GM19452 (cell line): ENCODE data around the gene TSC1.
A peak's percentile ranks its signal among the peaks of the same experiment; 100 is the strongest.
"Not testable (repeated sequence)": the region's sequence is repeated elsewhere in the genome, so short reads cannot be mapped to it uniquely, and the experiment has no call there.

Source experiments
- ATAC-seq: cut with Tn5 transposase; IDR thresholded peaks from one replicate; pipeline ENCODE4 v1.9.1; 2021; ENCODE audit not compliant: unreplicated experiment

TSC1 gene

GRCh38 chr9:132944294-132945185 lies at the start of gene TSC1:
TSC1 (minus strand) TSS chr9:132944616; CDS start chr9:132928872, 15,744 bp downstream.
- ATAC-seq, result peak; percentile 62

- ATAC-seq, result no peak
Observed at GRCh38 chr9:132993511-132993939, 49.1 kb upstream of the TSC1 start.

DNA sequence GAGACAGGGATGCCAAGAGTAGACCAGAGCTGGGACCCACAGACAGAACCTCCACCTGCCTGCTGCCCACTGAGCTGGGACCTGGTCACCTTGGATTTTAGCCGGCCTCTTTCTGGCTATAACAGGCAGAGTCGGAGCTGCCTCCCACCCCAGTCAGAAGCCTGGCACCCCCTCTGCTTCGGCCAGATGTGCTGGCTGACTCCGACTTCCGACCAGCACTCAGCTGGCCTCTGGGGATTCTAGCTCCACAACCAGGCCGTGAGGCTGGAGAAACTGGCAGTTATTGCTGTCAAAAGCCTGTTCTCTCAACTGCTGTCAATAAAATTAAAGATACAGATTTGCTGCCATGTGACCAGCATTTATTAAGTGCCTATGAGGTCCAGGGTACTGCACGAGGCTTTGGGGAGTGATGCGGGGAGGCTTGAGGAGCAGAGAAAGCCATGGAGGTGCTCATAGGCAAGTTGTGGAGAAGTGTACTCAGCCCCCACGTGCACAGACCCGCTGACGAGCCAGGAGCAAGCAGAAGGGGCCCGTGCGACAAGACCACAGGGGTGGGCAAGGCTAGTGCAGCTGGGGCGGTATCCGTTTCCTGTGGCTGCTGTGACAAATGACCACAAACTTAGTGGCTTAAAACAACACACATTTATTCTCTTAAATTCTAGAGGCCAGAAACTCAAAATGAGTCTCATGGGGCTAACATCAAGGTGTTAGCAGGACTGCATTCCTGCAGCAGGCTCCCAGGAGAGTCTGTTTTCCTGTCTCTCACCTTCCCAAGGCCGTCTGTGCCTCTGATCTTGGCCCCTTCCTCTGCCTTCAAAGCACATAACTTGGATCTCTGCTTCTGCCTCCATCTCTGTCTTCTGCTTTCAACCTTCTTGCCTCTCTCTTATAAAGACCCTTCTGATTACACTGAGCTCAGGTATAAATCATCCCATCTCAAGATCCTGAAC lies 47.2 kb upstream of the TSC1 start:
- no peak for ATAC-seq

GRCh38 chr9:132990781-132991180 lies 46.4 kb upstream of the TSC1 start:
- ATAC-seq, result no peak

GRCh38 chr9:132989998-132990557 lies 45.7 kb upstream of the TSC1 start:
- ATAC-seq, result not testable (repeated sequence)

DNA sequence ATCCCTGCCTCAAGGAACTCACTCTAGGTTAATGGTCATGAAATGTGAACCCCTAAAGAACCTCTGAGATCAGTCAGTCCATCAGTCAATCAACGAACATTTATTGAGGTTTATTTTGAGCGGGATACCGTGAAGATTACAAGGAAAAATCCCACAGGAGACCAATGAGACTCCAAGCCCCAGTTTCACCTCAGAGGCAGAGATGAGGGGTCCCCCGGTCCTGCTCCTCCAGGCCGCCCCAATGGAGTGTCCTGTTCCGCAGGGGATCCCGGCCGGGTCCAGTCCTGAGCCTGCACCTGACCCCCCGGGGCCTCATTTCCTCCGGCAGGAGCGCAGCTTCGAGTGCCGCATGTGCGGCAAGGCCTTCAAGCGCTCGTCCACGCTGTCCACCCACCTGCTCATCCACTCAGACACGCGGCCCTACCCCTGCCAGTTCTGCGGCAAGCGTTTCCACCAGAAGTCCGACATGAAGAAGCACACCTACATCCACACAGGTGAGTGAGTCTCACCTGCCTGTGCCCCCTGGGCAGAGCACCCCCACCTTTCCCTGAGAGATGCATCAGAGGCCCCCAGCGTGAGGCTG lies 45.1 kb upstream of the TSC1 start:
- ATAC-seq, result no peak

DNA sequence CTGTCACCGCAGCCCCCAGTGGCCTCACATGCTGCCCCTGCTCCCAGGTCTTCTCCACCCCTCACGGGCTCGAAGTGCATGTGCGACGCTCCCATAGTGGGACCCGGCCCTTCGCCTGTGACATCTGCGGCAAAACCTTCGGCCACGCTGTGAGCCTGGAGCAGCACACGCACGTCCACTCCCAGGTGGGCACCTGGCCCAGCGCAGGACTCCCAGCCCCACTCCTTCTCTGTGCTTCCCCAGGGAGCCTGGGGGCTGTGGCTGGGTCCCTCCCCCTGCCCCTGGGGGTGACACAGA lies 44.5 kb upstream of the TSC1 start:
- no peak for ATAC-seq

DNA sequence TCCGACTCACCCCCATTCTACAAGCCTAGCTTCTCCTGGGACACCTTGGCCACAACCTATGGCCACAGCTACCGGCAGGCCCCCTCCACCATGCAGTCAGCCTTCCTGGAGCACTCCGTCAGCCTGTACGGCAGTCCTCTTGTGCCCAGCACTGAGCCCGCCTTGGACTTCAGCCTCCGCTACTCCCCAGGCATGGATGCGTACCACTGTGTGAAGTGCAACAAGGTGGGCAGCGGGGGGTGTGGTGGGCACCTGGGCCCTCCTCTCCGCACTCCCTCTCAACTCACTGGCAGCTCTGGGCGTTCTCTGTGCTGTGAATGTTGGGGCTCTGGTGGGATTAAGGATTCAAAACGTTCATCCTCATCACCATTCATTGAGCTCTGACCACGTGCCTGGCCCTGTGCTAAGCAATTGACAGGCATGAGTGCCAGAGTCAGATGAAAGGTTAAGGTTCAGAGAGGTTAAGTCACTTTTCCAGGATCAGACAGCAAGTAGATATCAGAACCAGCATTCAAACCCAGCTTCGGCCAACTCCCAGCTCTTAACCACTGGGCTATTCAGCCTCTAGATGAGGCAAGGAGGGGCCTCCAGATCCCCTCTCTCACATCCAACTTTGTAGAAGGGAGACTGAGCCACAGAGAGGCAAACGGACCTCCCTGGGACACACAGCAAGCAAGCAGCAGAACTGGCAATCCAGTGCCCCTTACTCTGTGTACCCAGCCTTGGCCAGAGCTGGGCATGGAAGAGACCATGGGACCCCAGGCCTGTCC lies 44.0 kb upstream of the TSC1 start:
- no peak for ATAC-seq

DNA sequence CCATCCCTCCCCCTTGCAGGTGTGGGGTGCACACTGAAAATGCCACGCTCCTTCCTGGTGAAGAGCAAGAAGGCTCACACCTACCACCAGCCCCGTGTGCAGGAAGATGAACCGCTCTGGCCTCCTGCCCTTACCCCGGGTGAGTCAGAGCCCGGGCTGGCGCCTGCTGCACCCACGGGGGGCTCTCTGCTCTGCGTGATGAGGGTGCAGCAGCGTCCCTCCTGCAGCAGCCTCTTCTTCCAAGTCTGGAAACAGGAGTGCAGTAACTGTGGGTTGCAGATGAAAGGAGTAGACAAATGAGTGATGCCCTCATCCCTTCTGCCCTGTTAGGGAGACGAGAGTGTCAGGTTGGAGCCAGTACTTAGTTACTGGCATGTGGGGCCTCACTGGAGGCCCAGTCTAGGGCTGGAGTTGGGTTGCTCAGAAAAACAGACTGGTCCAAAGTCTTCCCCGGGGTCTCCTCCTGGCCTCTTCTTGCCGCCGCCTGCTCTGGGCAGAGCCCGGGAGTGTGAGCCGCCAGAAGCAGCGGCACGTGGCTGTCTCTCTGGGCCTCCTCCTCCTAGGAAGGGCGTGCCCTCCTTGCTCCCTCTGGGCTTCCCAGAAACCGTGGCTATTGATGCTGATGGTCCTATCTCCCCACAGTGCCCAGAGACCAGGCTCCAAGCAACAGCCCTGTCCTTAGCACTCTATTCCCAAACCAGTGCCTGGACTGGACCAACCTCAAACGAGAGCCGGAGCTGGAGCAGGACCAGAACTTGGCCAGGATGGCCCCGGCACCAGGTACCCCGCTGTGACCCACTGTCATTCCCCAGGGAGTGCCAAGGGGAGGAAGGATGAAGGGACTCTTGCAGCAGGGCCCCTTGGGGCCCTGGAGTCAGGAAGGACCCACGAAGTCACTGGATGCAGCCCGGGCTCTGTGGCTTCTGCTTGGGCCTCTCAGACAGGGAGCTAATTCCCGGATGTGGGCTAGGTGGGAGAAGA lies 42.5 kb upstream of the TSC1 start:
- ATAC-seq, result no peak

- ATAC-seq, result no peak
Observed at GRCh38 chr9:132986114-132986513, 41.7 kb upstream of the TSC1 start.

DNA sequence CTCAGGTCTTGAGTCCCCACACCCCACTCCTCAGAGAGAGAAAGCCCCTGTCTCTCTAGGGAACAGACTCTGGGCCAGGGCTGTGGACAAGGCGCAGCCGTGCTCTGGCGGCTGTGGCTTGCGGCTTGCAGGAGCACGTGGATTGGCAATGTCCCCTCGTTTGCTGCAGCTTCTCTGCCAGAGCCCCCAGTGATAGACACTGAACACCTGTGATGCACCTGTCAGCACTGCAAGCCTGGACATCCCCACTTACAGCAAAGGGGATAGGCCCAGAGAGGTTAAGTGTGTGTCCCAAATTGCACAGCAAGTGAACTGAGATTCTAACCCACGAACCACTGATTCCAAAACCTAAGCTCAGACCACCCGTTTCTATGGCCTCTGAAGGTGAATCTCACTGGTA lies 41.1 kb upstream of the TSC1 start:
- ATAC-seq, result no peak

- ATAC-seq, result no peak
Observed at GRCh38 chr9:132985071-132985350, 40.6 kb upstream of the TSC1 start.

- ATAC-seq, result no peak
Observed at GRCh38 chr9:132984202-132985070, 40.0 kb upstream of the TSC1 start.

DNA sequence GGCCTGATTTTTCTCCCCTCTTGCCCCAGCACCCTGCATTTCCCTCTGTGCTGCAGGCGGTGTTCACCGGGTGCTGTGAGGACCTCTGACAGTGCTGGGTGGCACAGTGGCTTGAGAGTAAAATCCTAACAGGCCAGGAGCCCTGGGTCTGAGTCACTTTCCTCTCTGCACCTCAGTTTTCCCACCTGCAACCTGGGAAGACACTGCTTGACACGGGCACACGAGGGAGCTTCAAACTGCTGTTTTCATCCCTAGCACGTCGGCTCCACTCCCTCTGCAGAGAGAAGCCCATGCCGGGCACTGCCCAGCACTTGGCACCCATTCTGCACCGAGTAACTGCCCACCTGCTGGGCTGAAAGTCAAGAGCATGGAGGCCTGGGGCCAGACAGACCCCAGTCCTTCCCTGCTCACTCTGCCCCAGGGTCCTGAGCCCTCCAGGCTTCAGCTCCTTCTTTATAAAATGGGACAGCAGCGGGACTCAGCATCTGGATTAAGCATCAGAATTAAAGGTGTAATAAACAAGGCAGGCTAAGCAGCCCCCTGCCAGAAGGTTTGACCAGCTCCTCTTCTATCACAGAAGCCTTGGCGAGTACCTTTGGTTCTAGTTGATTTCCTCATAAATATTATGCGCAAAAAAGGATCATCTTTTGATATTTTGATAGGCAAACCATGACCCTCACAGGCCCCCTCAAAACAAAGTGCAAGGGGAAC lies 39.2 kb upstream of the TSC1 start:
- ATAC-seq, result no peak

DNA sequence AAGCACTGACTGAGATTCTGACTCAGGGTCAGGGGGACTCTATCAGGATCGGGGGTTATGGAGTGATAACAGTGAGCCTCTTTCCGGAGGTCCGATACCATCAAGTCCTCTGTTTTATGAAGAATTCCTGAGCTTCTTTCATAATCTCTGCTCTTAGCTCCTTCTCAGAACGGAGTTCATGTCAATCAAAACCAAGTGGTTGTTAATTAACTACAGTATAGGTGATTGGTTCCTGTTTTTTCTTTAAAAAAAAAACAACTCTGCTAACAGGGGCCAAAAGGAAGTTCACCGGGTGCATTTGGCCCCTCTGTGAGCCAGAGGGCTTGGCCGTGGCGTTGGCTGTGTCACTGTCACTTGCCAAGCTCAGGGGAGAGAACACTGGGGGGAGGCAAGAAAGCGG lies 38.0 kb upstream of the TSC1 start:
- no peak for ATAC-seq

DNA sequence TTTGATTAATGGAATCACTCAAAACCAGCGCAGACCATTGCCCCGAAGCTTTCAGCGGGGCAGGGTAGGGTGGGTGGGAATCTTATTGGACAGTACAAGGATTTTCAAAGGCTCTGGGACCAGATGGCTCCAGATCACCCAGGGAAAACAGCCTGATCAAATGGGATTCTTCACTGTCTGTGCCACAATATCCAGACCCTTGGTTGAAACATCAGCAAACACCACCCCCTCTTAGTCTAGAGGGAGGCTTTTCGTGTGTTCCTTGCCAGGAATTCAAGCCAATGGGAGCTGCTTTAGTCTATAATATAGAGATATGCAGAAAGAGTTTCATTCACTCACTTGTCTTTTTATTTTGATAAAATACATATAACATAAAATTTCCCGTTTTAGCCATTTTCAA lies 35.7 kb upstream of the TSC1 start:
- ATAC-seq, result no peak

- ATAC-seq, result no peak
Observed at GRCh38 chr9:132978451-132979131, 34.2 kb upstream of the TSC1 start, which contains the start of gene GFI1B. GFI1B (plus strand) TSS chr9:132978694; CDS start chr9:132986679, 7,985 bp downstream.
